RPMI7951 (cell line): ENCODE results near the gene HIC2. TPM values are rescaled to one million over a fixed set of nuclear protein-coding genes. Genes with fewer than 3 reads are reported as not detected.
"Not testable (repeated sequence)": the region's sequence is repeated elsewhere in the genome, so short reads cannot be mapped to it uniquely, and the experiment has no call there.

ENCODE experiments used
- DNase-seq: peaks from one replicate; pipeline ENCODE4 v3.0.0-alpha.2; 2012; ENCODE audit warnings: low read depth
- total RNA-seq: library from RNA; depleted of rRNA; stranded (reverse); fragments of >200 nt; shearing (Covaris generic); gene quantifications from 2 replicates; pipeline ENCODE4 v1.2.3, GENCODE V29; 2014; rRNA removed

HIC2 gene, protein sequence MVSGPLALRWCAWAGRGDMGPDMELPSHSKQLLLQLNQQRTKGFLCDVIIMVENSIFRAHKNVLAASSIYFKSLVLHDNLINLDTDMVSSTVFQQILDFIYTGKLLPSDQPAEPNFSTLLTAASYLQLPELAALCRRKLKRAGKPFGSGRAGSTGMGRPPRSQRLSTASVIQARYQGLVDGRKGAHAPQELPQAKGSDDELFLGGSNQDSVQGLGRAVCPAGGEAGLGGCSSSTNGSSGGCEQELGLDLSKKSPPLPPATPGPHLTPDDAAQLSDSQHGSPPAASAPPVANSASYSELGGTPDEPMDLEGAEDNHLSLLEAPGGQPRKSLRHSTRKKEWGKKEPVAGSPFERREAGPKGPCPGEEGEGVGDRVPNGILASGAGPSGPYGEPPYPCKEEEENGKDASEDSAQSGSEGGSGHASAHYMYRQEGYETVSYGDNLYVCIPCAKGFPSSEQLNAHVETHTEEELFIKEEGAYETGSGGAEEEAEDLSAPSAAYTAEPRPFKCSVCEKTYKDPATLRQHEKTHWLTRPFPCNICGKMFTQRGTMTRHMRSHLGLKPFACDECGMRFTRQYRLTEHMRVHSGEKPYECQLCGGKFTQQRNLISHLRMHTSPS
- 0.24 and 0.88 TPM in 2 replicates for total RNA-seq

DNA sequence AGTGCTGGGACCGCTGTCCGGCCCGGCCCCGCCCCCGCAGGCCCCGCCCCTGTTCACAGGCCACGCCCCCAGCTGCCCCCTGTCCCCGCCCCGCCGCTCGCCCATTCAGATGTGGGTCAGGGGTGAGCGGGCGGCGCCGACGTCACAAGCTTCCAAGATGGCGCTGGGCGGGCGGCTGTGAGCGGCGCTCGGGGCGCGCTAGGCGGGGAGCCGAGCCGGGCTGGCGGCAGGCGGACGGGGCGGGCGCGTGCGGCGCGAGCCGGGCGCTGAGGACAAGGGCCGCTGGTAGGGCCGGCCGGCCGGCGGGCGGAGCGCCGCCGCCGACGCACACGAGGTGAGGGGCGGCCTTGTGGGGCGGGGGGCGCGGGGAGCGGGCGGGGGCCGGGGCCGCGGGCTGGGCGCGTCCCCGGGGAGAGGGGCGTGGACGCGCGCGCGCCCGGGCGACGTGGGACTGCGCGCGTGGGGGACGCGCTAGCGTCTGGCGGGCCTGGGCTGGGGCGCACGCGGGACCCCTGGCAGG lies at the start of gene HIC2:
HIC2 (plus strand) TSS at position 145 of the 520 bp plus-strand sequence. CDS start 25,461 bp downstream, outside the sequence.
- DNase-seq: not testable (repeated sequence)

DNA sequence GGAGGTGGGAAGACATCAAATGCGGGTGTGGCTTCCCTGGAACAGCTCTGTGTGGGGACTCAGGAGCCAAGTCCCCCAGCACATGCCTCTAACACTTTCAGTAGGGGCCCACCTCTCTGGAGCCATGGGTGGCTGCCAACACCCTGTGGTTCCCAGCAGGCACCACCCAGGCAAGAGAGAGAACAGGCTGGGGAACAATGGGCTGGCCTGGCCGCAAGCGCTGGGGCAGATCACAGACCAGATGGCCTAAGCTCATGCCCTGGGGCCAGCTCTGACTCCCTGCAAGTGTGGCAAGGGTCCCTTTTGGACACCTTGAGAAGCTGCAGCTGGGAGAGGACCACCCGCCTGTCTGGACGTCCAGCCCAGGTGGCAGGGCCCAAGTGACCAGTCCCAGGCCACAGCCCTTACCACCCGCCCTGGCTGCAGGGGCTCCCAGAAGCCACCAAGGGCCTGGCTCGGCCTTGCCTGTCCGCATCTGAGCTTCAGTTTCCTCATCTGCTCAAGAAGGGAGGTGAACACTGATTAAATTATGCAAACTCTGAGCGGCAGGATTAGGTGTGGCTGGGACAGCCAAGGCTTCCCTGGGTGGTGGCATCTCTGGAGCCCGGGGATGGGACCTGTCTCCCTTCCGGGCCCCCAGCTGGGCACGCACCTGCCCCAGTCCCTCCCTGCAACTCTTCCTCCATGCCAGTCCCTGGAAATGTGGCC lies 48.4 kb upstream of the HIC2 start:
- DNase-seq: not testable (repeated sequence)

DNA sequence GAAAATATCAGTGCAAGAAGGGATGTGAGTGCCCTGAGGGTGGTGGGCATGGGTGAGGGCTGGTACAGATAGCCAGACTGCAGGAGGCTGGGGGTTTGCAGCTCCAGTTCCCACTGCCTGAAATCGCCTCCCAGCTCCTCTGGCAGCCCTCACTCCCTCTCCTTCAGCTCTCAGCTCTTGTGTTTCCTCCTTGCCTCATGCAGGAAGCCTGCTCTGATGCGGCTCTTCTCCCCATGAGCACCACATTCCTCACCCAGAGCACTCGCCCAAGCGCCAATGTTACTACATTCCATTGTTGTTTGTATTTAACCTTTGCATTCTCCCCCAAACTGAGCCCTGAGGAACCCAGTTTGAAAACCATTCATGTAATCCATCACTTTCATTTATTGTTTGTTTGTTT lies 41.3 kb upstream of the HIC2 start:
- not testable (repeated sequence) for DNase-seq

DNA sequence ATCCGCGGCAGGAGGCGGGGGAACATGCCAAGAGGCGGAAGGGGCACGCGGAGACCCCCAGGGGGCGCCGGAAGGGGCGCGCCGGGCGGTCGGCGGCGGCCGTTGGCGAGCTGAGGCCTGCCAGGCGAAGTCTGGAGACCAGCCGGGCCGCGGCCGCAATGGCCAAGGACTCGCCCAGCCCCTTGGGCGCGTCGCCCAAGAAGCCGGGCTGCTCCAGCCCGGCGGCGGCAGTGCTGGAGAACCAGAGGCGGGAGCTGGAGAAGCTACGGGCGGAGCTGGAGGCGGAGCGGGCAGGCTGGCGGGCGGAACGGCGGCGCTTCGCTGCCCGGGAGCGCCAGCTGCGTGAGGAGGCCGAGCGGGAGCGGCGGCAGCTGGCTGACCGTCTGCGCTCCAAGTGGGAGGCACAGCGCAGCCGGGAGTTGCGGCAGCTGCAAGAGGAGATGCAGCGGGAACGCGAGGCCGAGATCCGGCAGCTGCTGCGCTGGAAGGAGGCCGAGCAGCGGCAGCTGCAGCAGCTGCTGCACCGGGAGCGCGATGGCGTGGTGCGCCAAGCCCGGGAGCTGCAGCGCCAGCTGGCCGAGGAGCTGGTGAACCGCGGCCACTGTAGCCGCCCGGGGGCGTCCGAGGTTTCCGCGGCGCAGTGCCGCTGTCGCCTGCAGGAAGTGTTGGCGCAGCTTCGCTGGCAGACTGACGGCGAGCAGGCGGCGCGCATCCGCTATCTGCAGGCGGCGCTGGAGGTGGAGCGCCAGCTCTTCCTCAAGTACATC lies 33.3 kb upstream of the HIC2 start, which contains the start of gene RIMBP3B:
RIMBP3B (plus strand) TSS at position 51 of the 767 bp plus-strand sequence; CDS start at position 159, 108 bp downstream.
- not testable (repeated sequence) for DNase-seq

DNA sequence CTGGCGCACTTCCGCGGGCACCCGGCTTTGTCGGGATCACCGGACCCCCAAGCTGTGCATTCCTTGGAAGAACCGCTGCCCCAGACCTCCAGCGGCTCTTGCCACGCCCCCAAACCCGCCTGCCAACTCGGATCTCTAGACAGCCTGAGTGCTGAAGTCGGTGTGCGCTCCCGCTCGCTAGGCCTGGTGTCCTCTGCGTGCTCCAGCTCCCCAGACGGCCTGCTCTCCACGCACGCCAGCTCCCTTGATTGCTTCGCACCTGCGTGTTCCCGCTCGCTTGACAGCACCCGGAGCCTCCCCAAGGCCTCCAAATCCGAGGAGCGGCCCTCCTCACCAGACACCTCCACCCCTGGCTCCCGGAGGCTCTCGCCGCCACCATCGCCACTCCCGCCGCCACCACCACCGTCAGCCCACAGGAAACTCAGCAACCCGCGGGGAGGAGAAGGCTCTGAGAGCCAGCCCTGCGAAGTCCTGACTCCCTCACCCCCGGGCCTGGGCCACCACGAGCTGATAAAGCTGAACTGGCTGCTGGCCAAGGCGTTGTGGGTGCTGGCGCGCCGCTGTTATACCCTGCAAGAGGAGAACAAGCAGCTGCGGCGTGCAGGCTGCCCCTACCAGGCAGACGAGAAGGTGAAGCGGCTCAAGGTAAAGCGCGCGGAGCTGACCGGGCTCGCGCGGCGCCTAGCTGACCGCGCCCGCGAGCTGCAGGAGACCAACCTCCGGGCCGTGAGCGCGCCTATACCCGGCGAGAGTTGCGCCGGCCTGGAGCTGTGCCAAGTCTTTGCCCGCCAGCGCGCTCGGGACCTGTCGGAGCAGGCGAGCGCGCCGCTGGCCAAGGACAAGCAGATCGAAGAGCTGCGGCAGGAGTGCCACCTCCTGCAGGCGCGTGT lies 32.5 kb upstream of the HIC2 start:
- DNase-seq: not testable (repeated sequence)

DNA sequence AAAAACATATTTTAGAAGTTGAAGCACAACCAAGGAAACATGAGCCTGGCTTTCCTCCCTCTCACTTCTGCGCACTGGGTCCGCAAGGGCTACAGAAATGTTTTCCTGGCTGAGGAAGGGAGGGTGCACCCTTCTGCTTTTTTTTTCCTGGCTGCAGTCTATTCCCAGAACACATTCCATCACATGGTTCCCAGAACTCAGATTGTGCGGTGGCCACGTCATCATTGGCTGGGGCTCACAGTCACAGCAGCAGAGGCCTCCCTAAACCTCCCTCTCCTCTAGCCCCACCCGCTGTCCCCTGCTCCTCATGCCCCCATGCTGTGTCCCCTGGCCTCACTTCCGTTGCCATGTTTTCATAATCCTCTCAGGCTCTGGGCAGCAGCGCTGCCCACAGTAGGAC lies 27.7 kb upstream of the HIC2 start:
- DNase-seq: not testable (repeated sequence)

DNA sequence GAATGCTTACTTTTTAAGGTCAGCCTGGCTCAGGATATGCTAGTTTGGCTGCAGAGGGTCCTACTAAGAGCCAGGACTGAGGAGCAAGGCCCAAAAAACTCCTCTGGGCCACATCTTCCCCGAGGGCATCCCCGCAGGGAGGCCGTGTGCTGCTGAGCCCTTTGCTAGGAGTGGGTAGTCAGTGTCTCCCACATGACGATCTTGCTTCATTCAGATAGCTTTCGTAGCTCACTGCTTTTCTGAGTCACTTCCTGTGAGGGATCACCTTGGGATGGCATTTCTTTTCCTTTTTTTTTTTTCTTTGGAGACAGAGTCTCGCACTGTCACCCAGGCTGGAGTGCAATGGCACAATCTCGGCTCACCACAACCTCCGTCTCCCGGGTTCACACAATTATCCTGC lies 27.2 kb upstream of the HIC2 start:
- DNase-seq: not testable (repeated sequence)

DNA sequence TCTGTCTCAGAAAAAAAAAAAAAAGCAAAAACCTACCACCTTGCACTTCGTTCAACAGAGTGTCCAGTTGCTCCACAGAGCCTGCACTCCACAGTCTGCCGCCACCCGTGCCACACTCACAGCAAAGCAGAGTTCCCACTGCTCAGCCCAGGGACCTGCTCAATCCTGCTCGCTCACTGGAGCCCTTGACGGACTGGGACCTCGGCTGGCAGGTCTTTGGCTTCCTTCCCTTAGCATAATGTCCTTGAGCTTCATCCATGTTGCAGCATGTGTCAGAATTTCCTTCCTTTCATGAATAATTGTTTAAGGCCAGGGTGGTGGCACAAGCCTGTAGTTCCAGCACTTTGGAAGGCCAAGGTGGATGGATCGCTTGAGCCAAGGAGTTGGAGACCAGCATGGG lies 22.6 kb upstream of the HIC2 start:
- not testable (repeated sequence) for DNase-seq

DNA sequence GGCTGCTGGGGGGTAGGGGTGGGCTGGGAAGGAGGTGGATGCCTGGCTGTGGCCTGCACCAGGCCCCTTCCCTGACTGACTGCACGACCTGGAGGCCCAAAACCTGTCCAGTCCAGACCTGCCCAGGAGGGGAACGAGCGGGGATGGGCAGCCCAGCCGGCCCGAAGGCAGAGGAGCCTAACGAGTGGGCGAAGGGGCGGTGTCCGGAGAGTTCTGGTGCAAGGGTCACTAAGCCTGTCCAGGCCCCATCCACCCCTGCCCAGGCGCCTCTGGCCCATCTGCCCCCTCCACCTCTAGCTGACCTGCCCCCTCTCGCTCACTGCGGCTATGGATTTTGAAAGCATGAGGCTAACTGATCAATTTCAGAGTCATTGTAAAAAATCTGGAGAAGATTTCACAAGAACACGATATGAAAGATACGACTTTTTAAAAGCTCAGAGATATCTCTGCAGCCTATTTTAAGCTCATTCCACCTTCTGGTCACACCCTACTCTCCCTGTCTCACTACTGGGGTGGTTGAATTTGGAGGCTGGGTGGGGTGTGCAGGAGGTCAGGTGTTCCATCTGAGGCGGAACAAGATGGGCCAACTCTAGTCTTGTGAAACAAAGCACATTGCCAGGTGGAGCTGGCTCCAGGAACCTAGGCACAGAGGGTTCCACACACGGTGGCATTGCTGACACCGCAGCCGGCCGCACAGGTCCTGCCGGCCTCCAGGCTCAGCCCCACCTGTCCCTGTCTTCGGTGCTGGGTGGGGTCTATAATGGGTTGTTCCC lies 15.8 kb upstream of the HIC2 start:
- not testable (repeated sequence) for DNase-seq

DNA sequence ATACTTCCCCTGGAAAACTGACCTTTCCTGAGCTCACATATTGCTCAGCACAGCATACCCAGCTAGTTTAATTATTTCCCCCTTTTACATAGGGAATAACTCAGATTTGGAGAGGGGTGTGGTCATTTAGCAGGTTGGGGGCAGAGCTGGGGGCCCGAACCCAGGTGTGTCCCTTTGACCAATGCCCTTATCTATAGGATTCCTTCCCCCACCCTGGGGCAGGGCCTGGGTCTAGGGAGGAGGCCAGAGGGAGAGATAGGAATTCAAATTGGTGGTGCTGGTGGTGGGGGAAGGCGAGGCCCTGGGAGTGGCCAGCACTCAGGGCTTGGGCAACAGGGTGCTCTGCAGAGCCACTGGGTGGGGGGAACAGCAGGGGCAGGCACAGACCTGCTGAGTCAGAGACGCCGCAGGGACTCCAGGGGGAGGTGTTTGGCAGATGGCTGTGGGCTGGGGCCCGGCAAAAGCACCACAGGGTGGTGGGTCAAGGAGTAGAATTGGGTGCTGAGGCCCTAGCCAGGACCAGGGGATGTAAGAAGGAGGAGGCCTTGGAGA lies 14.3 kb upstream of the HIC2 start:
- not testable (repeated sequence) for DNase-seq

DNA sequence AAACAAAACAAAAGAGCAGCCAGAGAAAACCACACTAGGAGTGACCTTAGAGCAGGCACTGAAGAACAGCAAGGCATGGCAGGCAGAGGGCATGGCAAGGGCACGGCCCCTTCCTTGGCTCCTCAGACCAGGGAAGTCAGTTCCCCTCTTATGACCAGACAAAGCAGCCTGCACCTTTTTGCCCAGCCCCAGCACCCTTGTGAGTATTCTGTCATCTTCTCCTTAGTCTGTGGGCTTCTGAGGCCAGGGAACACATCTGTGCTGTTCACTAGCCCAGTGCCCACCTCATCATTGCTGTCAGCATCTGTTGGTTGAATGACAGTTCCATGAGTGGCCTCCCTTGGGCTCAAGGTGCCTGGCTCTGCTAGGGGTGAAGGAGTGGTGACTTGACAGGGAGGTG lies 10.0 kb upstream of the HIC2 start:
- not testable (repeated sequence) for DNase-seq

DNA sequence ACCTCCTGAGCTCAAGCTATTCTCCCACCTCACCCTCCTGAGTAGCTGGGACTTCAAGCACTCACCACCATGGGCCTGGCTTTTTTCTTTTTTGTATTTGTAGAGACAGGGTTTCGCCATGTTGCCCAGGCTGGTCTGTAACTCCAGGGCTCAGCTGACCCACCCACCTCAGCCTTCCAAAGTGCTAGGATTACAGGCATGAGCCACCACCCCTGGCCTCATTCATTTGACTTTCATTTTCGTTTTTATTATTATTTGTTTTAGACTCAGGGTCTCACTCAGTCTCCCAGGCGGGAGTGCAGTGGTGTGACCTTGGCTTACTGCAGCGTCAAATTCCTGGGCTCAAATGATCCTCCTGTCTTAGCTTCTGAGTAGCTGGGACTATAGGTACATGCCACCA lies 9.4 kb upstream of the HIC2 start:
- DNase-seq: not testable (repeated sequence)

DNA sequence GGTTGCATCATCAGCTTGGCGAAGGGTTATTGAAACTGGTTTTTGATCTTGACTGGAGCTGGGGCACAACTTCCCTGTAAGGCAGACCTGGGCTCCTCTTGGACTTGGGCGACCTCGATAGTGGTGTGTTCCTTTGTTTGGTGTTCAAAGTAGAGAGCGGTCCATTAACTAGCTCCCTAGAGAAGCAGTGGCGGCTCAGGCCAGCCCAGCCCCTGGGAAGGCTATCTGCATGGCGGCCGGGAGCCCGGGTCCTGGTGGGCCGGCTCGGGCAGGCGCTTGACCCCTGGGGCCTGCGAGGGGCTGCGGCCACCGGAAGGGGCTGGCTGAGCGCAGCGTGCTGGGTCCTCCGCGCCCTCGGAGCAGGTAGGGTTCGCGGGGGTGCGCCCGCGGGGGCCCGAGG lies 796 bp upstream of the HIC2 start:
- DNase-seq: not testable (repeated sequence)

DNA sequence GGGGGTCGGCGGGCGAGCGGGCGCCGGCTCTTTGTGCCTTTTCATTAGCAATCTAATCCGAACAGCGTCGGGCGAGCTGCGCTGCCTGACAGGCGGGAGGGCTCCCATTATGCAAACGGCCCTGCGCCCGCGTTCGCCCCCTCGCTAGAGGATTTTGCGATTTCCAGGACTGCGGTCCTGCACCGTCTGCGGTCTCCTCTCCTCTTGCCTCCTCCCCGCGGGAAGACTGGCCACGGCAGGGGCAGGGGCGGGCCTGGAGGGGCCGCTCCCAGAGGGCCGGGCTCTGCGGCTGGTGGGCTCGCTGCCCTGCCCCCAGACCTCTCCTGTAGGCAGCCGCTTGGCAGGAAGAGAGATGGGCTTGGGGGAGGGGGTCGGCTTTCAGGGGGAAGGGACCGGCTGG lies 682 bp downstream of the HIC2 start:
- DNase-seq: not testable (repeated sequence)

DNA sequence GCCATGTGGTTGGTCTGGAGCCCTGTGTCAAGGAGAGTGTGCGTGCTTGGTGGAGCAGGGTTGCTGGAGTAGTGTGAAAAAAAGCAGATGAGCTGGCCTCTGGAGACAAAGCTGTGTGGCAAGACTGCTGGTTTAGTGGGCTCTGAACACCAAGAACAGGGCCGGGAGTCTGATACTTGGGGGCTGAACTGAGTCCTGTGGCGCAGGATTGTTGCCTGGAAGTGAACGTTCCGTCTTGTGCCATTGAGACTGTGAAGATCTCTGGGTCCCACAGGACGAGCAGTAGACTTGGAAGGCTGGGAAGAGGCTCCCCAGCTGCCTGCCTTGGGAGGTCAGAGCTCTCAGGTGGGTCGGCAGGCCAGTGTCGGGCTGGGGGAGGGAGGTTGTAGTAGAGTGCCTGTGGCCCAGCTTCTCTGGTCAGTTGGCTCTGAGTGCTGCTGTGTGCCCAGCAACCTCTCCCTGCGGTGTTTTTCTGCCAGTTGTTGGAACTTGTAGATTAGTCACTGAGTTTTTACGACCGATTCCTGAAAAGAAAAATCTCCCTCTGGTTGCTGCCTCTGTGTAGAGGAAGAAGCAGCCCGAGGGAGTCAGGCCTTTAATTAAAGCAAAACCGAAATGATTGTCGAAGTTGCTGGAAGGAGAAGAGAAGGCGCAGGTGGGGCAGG lies 1.9 kb downstream of the HIC2 start:
- not testable (repeated sequence) for DNase-seq

DNA sequence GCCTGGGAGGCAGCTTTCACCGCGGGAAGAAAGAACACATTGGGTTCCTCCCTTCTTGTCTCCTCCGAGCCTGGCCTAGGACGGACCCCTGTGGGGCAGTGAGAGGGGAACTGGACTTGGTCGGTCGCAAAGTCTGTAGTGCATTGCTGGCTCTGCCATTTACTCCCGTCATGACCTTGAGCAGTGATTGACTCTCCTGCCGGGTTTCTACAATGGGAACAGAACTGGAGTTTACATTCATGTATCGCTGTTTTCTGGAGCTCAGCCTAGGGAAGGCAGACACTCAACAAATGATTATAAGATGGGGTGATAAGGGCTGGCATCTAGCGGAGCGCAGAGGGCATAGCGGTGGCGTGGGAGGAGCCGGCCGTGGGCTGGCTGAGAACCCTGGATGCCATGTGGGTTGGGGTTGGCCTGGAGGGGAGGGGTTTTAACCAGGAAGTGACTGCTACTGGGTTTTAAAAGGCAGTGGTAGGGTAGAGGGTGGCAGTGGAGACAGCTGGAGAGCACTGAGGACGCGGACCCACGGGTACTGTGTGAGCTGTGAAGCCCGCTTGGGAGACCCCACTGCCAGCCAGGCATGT lies 3.1 kb downstream of the HIC2 start:
- not testable (repeated sequence) for DNase-seq

DNA sequence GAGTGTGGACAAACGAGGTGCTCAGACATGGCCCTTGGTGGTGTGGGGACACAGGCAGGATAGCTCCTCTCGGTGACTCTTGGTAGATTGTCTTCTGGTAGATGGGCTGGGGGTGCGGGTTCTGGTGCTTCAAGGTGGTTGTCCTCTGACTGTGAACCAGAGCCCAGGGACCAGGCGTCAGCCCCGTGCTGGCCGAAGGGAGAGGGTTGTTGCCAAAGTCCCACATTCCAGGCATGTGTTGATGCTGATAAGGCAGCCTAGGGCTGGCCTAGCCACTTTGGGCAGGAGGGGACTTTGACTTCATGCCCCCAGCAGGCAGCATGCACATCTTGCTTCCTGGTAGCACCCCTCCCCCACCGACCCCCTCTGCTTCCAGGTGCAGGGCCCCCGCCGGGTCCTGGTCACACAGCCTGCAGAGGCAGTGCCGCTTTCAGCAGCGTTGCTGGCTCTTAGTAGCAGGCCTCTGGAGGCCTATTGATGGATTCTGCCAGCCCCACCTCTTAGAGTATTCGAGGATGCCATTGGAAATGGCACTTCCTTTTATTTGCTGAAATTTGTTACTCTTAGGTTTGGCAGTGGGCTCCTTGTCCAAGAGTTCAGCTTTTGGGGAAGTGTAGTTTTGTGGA lies 7.0 kb downstream of the HIC2 start:
- not testable (repeated sequence) for DNase-seq
